ENCODE results near the gene DOCK4.
A peak's percentile ranks its signal among the peaks of the same experiment; 100 is the strongest.
"Not testable (repeated sequence)": the region's sequence is repeated elsewhere in the genome, so short reads cannot be mapped to it uniquely, and the experiment has no call there.

DOCK4 gene

GRCh38 chr7:112206238-112206990 lies at the start of gene DOCK4, which contains the start of gene ZNF277:
DOCK4 (minus strand) TSS chr7:112206399; CDS start chr7:112206138, 261 bp downstream.
ZNF277 (plus strand) TSS chr7:112206695; CDS start chr7:112206717, 22 bp downstream.
- H3K4me3 ChIP-seq (ENCODE audit: control insufficient read depth, low read depth, low read length): peak within 1 kb of the TSS; percentile 85
- DNase-seq (ENCODE audit: low read depth): peak; percentile 95
- no peak for TF ChIP-seq CTCF (IDR thresholded peaks at IDR 0.05; ENCODE audit: control insufficient read depth, insufficient read depth, low read depth, low read length, missing control alignments)

- TF ChIP-seq CTCF (IDR thresholded peaks at IDR 0.05; ENCODE audit: control insufficient read depth, insufficient read depth, low read depth, low read length, missing control alignments): no peak
- H3K4me3 ChIP-seq (ENCODE audit: control insufficient read depth, low read depth, low read length): no peak overlapping the region
- DNase-seq (ENCODE audit: low read depth): no peak
These were observed 49.2 kb upstream of the DOCK4 start for GRCh38 chr7:112255388-112255720.

- no peak for TF ChIP-seq CTCF (IDR thresholded peaks at IDR 0.05; ENCODE audit: control insufficient read depth, insufficient read depth, low read depth, low read length, missing control alignments)
- H3K4me3 ChIP-seq (ENCODE audit: control insufficient read depth, low read depth, low read length): no peak overlapping the region
- no peak for DNase-seq (ENCODE audit: low read depth)
These were observed 48.6 kb upstream of the DOCK4 start for GRCh38 chr7:112254709-112255387.

GRCh38 chr7:112254156-112254555 lies 48.0 kb upstream of the DOCK4 start:
- DNase-seq (ENCODE audit: low read depth): no peak
- no peak for TF ChIP-seq CTCF (IDR thresholded peaks at IDR 0.05; ENCODE audit: control insufficient read depth, insufficient read depth, low read depth, low read length, missing control alignments)
- H3K4me3 ChIP-seq (ENCODE audit: control insufficient read depth, low read depth, low read length): no peak overlapping the region

- no peak for TF ChIP-seq CTCF (IDR thresholded peaks at IDR 0.05; ENCODE audit: control insufficient read depth, insufficient read depth, low read depth, low read length, missing control alignments)
- no peak for DNase-seq (ENCODE audit: low read depth)
- H3K4me3 ChIP-seq (ENCODE audit: control insufficient read depth, low read depth, low read length): no peak overlapping the region
These were observed 46.5 kb upstream of the DOCK4 start for GRCh38 chr7:112252691-112253090.

GRCh38 chr7:112252141-112252540 lies 45.9 kb upstream of the DOCK4 start:
- TF ChIP-seq CTCF (IDR thresholded peaks at IDR 0.05; ENCODE audit: control insufficient read depth, insufficient read depth, low read depth, low read length, missing control alignments): no peak
- no peak for DNase-seq (ENCODE audit: low read depth)

GRCh38 chr7:112249967-112250366 lies 43.8 kb upstream of the DOCK4 start:
- not testable (repeated sequence) for DNase-seq (ENCODE audit: low read depth)

More at GRCh38 chr7:112252141-112252540, 45.9 kb upstream of the DOCK4 start:
- H3K4me3 ChIP-seq (ENCODE audit: control insufficient read depth, low read depth, low read length): no peak overlapping the region

More at GRCh38 chr7:112249967-112250366, 43.8 kb upstream of the DOCK4 start:
- not testable (repeated sequence) for H3K4me3 ChIP-seq (ENCODE audit: control insufficient read depth, low read depth, low read length)
